Panc1 (cell line): ENCODE data around the gene C4BPA. TPM values are rescaled to one million over a fixed set of nuclear protein-coding genes. Genes with fewer than 3 reads are reported as not detected.

Experiments
- ATAC-seq: fragments of 200-7000 bp; cut with Tn5 transposase; 2 replicates; pipeline ENCODE4 v1.9.1; 2020; ENCODE audit warnings: mild to moderate bottlenecking, moderate library complexity
- BruUV-seq: library from RNA; stranded (reverse); fragments of 400-500 nt; replicated peaks from 2 replicates; lab custom pipeline; 2021; lab: Mats Ljungman, UMichigan
- CTCF ChIA-PET: fragments of 300-600 bp; sonication (Branson Sonifier 250); formaldehyde crosslinking; loops from one replicate; lab custom pipeline; 2022; ENCODE audit warnings: antibody characterized with exemption; lab: Charles Lee
- POLR2A ChIA-PET: fragments of 300-600 bp; sonication (Branson Sonifier 250); formaldehyde crosslinking; loops from one replicate; lab custom pipeline; 2022; ENCODE audit warnings: antibody characterized with exemption; lab: Charles Lee
- DNase-seq: peaks from one replicate; pipeline ENCODE4 v3.0.0-alpha.2; 2010; ENCODE audit warnings: low read depth, low spot score
- H3K27ac ChIP-seq: 2 replicates; pipeline ENCODE4 v1.5.1; 2011; ENCODE audit warnings: mild to moderate bottlenecking, low read length, inconsistent platforms
- H3K27me3 ChIP-seq: fragments of 200-500 bp; sonication (Bioruptor generic); 2 replicates; pipeline ENCODE4 v1.6.0; 2014; ENCODE audit warnings: low read length, inconsistent platforms; ENCODE audit not compliant: control insufficient read depth, insufficient read depth
- H3K36me3 ChIP-seq: fragments of 200-500 bp; sonication (Bioruptor generic); 2 replicates; pipeline ENCODE4 v1.5.1; 2014; ENCODE audit warnings: inconsistent platforms, mild to moderate bottlenecking, low read length, moderate library complexity; ENCODE audit not compliant: control insufficient read depth, insufficient read depth
- H3K4me1 ChIP-seq: 2 replicates; pipeline ENCODE4 v1.5.1; 2011; ENCODE audit warnings: inconsistent platforms, mild to moderate bottlenecking, low read length, moderate library complexity; ENCODE audit not compliant: control insufficient read depth, insufficient read depth
- H3K4me3 ChIP-seq, 2 experiments: 2 replicates each; pipeline ENCODE4 v1.5.1; 2011 to 2012; ENCODE audit warnings: low read depth in 2 of 2, low read length in 2 of 2, mild to moderate bottlenecking in 2 of 2, inconsistent platforms in 1 of 2, moderate library complexity in 1 of 2
- H3K9me3 ChIP-seq: fragments of 200-500 bp; sonication (Bioruptor generic); 2 replicates; pipeline ENCODE4 v1.5.1; 2014; ENCODE audit warnings: low read depth, mild to moderate bottlenecking, inconsistent platforms, low read length, moderate library complexity; ENCODE audit not compliant: control insufficient read depth, insufficient read depth
- POLR2AphosphoS5 ChIP-seq: IDR thresholded peaks from 2 replicates; pipeline ENCODE4 v1.6.1; 2012; ENCODE audit warnings: mild to moderate bottlenecking, low read depth, low read length, moderate library complexity
- SIN3A ChIP-seq: IDR thresholded peaks from 2 replicates; pipeline ENCODE4 v1.6.1; 2012; ENCODE audit warnings: low read depth, mild to moderate bottlenecking, low read length, moderate library complexity, borderline replicate concordance; ENCODE audit not compliant: insufficient read depth
- TCF7L2 ChIP-seq: IDR thresholded peaks from 2 replicates; pipeline ENCODE4 v1.6.1; 2011; ENCODE audit warnings: mild to moderate bottlenecking, low read depth, low read length, inconsistent platforms
- in situ Hi-C: cut with HindIII; loops from 2 replicates; pipeline ENCODE4 v1.10.0; 2016; ENCODE audit warnings: low sequenced_read_pairs, low pct_unique_long_range_greater_than_20kb
- intact Hi-C: fragments of 100-400 bp; cut with micrococcal nuclease; formaldehyde crosslinking; loops from one replicate; pipeline ENCODE4 v1.10.0; 2022; ENCODE audit not compliant: unreplicated experiment
- total RNA-seq: library from RNA; stranded (reverse); gene quantifications from one replicate; pipeline ENCODE4 v1.2.1, GENCODE V29; 2021; ENCODE audit not compliant: unreplicated experiment
- TF ChIP-seq, protein P1 (sequence below): fragments of 450-650 bp; IDR thresholded peaks from 2 replicates; pipeline ENCODE4 v1.5.1; 2017; ENCODE audit warnings: mild to moderate bottlenecking
- TF ChIP-seq, protein P2 (sequence below), 2 experiments: IDR thresholded peaks; 2 replicates each; pipeline ENCODE4 v1.6.1; 2011 to 2012; ENCODE audit warnings: low read depth in 2 of 2, control low read depth in 1 of 2, low read length in 1 of 2, mild to moderate bottlenecking in 1 of 2, moderate library complexity in 1 of 2; ENCODE audit not compliant: insufficient read depth in 1 of 2

Gene C4BPA
- total RNA-seq, 1 experiment from 2014 or later, result 0.26 TPM

GRCh38 chr1:207059881-207060280, 44.2 kb upstream of the C4BPA start:
- TF ChIP-seq POLR2AphosphoS5 (no peak), SIN3A (no peak), TCF7L2 (no peak)
- TF ChIP-seq, protein P1, sequence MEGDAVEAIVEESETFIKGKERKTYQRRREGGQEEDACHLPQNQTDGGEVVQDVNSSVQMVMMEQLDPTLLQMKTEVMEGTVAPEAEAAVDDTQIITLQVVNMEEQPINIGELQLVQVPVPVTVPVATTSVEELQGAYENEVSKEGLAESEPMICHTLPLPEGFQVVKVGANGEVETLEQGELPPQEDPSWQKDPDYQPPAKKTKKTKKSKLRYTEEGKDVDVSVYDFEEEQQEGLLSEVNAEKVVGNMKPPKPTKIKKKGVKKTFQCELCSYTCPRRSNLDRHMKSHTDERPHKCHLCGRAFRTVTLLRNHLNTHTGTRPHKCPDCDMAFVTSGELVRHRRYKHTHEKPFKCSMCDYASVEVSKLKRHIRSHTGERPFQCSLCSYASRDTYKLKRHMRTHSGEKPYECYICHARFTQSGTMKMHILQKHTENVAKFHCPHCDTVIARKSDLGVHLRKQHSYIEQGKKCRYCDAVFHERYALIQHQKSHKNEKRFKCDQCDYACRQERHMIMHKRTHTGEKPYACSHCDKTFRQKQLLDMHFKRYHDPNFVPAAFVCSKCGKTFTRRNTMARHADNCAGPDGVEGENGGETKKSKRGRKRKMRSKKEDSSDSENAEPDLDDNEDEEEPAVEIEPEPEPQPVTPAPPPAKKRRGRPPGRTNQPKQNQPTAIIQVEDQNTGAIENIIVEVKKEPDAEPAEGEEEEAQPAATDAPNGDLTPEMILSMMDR, result no peak
- TF ChIP-seq, protein P2, sequence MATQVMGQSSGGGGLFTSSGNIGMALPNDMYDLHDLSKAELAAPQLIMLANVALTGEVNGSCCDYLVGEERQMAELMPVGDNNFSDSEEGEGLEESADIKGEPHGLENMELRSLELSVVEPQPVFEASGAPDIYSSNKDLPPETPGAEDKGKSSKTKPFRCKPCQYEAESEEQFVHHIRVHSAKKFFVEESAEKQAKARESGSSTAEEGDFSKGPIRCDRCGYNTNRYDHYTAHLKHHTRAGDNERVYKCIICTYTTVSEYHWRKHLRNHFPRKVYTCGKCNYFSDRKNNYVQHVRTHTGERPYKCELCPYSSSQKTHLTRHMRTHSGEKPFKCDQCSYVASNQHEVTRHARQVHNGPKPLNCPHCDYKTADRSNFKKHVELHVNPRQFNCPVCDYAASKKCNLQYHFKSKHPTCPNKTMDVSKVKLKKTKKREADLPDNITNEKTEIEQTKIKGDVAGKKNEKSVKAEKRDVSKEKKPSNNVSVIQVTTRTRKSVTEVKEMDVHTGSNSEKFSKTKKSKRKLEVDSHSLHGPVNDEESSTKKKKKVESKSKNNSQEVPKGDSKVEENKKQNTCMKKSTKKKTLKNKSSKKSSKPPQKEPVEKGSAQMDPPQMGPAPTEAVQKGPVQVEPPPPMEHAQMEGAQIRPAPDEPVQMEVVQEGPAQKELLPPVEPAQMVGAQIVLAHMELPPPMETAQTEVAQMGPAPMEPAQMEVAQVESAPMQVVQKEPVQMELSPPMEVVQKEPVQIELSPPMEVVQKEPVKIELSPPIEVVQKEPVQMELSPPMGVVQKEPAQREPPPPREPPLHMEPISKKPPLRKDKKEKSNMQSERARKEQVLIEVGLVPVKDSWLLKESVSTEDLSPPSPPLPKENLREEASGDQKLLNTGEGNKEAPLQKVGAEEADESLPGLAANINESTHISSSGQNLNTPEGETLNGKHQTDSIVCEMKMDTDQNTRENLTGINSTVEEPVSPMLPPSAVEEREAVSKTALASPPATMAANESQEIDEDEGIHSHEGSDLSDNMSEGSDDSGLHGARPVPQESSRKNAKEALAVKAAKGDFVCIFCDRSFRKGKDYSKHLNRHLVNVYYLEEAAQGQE (IDR thresholded peaks at IDR 0.05; ENCODE audit: insufficient read depth in 1 of 2, low read depth in 2 of 2, low read length in 1 of 2), result no peak
- intact Hi-C loops, result no loop called here
- in situ Hi-C loops, result no loop called here
- no peaks in the 10 kb centered on the region for H3K9me3 ChIP-seq
- no peaks in the 10 kb centered on the region for H3K27me3 ChIP-seq
- no TSS peak for BruUV-seq
- ChIA-PET POLR2A (no interaction called here), CTCF (no interaction called here)
- H3K4me3 ChIP-seq, result no peak overlapping the region
- ATAC-seq (no peak), DNase-seq (no peak)
- H3K36me3 ChIP-seq, result peaks cover 2% of the 10 kb centered on the region
- H3K27ac ChIP-seq, result no peak overlapping the region
- H3K4me1 ChIP-seq, result 0 out of 2 replicates have a peak, but pooled peaks cover 2% of the 10 kb centered on the region

- Histone ChIP-seq H3K9me3 (no peaks in the 10 kb centered on the region), H3K36me3 (peaks cover 3% of the 10 kb centered on the region), H3K27me3 (no peaks in the 10 kb centered on the region), H3K4me1 (no peaks in the 10 kb centered on the region), H3K4me3 (no peak overlapping the region), H3K27ac (no peak overlapping the region)
- intact Hi-C loops, result no loop called here
- no peak for ATAC-seq
- ChIA-PET POLR2A (no interaction called here), CTCF (no interaction called here)
- DNase-seq, result no peak
- in situ Hi-C loops, result no loop called here
- TF ChIP-seq TCF7L2, result no peak
- no peak for TF ChIP-seq POLR2AphosphoS5
- TF ChIP-seq, protein P1, result no peak
- no peak for TF ChIP-seq SIN3A
- TF ChIP-seq, protein P2 (IDR thresholded peaks at IDR 0.05; ENCODE audit: insufficient read depth in 1 of 2, low read depth in 2 of 2, low read length in 1 of 2), result no peak
- no TSS peak for BruUV-seq
Observed at GRCh38 chr1:207060596-207060995, 43.4 kb upstream of the C4BPA start.
